GM12873 (cell line): ENCODE results near the gene AGAP1.

ENCODE experiments used
- CTCF ChIP-seq: IDR thresholded peaks from 2 replicates; pipeline ENCODE4 v1.5.1; 2012; ENCODE audit warnings: low read depth, mild to moderate bottlenecking, moderate library complexity, low read length, control low read depth; ENCODE audit not compliant: insufficient read depth; ENCODE audit errors: missing control alignments

AGAP1 gene

DNA sequence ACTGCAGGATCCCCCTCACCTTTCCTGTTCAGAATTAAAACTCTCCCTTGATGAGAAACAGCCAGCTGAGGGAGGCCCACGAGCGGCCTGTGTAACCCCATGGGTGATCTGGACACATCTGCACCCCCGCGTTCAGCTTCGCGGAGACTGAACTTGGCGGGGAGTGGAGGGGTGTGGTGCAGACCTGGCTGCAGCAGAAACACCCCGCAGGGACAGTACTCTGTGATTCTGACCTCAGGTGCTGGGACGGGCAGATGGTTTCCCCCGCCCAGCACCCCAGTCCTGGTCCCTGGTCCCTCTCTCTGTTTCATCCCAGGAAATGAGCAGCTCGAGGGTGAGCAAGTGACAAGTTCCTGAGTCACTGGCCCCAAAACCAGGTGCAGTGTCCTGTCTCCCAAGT, 633.2 kb downstream of the AGAP1 start:
- no peak for TF ChIP-seq CTCF

DNA sequence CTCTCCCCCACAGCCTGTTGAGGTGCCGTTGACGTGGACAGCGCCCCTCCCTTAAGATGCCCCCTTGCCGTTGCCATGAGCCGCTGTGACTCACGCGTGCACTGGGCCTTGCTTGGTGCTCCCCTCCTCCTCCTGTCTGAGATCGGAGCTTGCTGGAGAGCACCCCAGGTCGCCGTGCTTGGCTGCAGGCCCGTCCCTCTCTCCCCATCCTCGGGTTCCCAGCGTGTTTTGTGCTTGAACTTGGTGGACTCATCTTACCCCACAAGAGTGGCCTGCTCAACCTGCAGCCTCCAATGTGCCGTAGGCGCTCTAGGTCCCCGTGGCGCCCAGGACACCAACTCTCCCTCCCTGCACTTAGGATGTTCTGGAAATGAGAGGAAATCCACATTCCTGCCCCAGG, 634.5 kb downstream of the AGAP1 start:
- TF ChIP-seq CTCF, result no peak

- TF ChIP-seq CTCF, result no peak
These were observed 636.1 kb downstream of the AGAP1 start for GRCh38 chr2:236129935-236130334.

- TF ChIP-seq CTCF, result no peak
These were observed 636.6 kb downstream of the AGAP1 start for GRCh38 chr2:236130349-236130998.

- no peak for TF ChIP-seq CTCF
These were observed 637.3 kb downstream of the AGAP1 start for GRCh38 chr2:236131073-236131692.

DNA sequence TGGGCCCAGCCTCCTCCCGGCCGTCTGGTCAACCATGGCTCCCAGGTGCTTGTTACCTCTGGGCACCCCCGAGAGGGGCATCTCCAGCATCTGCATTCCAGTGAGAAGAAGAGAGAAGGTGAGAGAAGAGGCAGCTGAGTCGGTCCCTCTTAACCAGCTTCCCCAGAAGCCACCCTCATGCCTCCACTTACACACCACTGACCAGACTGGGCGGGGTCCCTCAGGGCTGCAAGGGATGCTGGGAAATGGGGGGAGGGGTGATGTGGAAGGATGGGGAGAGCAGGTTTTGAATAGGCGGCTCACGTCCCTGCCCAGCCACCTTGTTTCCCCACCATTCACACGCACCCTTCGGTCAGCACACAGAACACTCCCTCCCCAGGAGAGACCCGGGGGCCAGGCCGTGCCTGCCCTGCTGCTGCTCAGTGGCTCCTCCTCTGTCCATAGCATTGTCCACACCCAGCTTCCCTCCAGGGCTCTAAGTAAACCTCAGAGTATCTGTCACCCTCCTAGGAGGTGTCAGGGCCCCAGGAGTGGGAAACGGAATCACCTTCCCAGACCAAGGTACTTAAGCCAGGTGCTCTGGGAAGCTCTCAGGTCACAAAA, 639.7 kb downstream of the AGAP1 start:
- TF ChIP-seq CTCF, result no peak

DNA sequence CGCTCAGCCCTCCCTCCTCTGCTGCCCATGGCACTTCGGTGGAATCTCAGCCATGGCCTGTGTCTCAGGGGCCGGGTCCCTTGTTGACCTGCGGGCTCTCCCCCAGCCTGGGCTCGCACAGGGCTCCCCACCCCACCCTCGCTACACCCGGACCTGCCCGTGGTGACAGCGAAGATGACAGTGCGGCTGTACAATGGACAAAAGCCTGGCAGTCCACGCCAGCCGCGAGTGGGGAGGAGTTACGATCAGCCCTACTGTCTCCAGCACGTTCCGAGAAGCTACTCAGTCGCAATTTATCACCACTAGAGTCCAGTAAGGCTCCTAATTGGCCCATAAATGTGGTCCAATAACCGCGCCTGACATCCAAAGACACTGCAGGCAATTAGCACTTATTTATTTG, 642.7 kb downstream of the AGAP1 start:
- TF ChIP-seq CTCF, result no peak
